GM21717 (cell line): ENCODE data around the gene NDE1.
"Not testable (repeated sequence)": the region's sequence is repeated elsewhere in the genome, so short reads cannot be mapped to it uniquely, and the experiment has no call there.

ENCODE experiments used
- ATAC-seq: cut with Tn5 transposase; IDR thresholded peaks from one replicate; pipeline ENCODE4 v1.9.1; 2021; ENCODE audit warnings: mild to moderate bottlenecking, moderate library complexity; ENCODE audit not compliant: unreplicated experiment

Gene NDE1

GRCh38 chr16:15692508-15692907 lies 42.5 kb downstream of the NDE1 start:
- ATAC-seq, result not testable (repeated sequence)

DNA sequence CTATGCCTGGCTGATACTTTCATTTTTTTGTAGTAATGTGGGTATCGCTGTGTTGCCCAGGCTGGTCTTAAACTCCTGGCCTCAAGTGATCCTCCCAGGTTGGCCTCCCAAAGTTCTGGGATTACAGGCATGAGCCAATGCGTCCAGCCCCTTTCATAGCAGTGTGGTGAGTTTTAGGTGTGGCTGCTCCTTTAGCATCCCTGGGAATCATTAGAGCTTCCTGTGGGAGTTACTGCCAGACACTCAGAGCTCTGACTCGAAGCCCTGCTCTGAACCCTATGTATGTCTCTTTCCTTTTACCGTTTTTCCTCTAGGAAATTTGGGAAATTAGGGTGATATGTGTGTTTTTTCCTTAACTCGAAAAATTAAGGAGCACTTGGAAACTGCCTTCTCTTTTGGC lies 44.5 kb downstream of the NDE1 start:
- no peak for ATAC-seq

- no peak for ATAC-seq
Measured at GRCh38 chr16:15699819-15700218, 49.8 kb downstream of the NDE1 start.

- ATAC-seq, result no peak
Measured at GRCh38 chr16:15701367-15701766, 51.3 kb downstream of the NDE1 start.

DNA sequence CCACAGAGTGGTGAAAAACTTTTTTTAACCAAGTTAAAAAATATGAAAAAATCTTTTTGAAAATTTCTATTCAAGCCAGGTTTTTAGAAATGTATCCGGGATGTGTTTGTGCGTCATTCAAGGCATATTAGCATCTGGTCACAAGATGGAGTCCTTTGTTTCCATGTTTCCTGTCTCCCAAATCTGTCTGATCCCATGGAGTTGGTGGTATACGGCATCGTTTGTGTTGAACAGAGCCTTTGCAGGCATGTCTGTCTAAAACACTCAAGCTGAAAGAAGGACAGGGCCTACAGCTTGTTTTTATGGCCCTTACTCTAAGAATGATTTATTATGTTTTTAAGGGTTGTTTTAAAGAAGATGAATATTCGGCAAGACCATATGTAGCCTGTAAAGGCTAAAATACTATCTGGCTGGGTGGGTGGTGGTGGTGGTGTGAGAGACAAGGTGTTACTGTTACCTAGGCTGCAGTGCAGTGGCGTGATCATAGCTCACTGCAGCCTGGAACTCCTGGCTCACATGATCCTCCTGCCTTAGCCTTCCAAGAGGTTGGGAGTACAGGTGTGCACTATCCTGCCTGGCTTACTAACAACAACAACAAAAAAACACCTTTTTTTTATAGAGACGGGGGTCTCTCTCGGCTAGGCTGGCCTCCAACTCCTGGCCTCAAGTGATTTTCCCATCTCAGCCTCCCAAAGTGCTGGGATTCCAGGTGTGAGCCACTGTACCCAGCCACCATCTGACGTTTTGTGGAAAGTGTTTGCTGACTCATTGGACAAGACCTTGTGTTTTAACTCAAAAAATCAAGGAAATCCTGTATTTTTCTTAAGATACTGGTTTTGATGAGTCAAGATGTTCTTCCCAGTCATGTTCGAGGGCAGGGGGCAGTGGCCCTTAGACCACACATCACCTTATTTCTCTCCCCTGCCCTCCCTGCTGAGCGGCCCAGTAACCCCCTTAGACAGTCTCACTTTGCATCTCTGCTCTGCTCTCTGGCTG lies 52.2 kb downstream of the NDE1 start:
- no peak for ATAC-seq

GRCh38 chr16:15703029-15703736 lies 53.1 kb downstream of the NDE1 start:
- ATAC-seq, result no peak

DNA sequence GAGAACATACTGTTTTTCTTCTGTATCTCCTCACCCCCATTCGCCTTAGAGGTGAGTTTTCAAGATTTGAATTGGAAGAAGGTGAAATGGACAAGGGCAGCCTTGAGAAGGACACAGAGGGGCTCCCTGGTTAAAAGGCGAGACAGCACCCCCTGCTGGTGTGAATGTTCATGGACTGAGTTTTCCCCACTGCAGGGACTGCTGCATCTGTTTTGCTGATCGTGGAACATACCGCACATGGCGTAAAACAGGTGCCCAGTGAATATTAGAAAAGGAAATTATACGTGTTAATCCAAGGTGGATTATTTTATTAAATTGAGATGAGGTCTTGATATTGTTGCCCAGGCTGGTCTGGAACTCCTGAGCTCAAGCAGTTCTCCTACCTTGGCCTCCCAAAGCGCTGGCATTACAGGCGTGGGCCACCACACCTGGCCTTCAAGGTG lies 54.5 kb downstream of the NDE1 start:
- no peak for ATAC-seq

DNA sequence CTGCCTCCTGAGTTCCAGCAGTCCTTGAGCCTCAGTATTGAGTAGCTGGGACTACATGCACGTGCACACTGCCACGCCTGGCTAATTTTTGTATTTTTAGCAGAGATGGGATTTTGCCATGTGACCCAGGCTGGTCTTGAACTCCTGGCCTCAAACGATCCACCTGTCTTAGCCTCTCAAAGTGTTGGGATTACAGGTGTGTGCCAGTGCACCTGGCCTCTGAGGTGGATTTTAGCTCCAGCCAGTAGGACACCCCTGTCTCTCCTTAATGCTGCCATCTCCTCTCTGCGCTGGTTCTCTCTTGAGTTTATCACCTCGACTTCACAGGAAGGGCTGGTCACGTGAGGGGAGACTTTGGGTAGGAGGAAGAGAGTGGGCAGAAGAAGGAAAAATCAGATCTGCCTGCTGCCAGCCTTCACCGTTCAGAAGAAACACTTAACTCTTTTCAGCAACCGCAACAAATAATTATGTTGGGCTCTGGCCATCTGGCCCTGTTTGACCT lies 55.1 kb downstream of the NDE1 start:
- no peak for ATAC-seq

- ATAC-seq, result no peak
Measured at GRCh38 chr16:15707332-15707731, 57.3 kb downstream of the NDE1 start.

- no peak for ATAC-seq
Measured at GRCh38 chr16:15708096-15708495, 58.1 kb downstream of the NDE1 start.

GRCh38 chr16:15708997-15709396 lies 59.0 kb downstream of the NDE1 start:
- ATAC-seq, result no peak

GRCh38 chr16:15714393-15715172 lies 64.5 kb downstream of the NDE1 start:
- ATAC-seq, result no peak

- no peak for ATAC-seq
Measured at GRCh38 chr16:15715221-15715620, 65.2 kb downstream of the NDE1 start.

DNA sequence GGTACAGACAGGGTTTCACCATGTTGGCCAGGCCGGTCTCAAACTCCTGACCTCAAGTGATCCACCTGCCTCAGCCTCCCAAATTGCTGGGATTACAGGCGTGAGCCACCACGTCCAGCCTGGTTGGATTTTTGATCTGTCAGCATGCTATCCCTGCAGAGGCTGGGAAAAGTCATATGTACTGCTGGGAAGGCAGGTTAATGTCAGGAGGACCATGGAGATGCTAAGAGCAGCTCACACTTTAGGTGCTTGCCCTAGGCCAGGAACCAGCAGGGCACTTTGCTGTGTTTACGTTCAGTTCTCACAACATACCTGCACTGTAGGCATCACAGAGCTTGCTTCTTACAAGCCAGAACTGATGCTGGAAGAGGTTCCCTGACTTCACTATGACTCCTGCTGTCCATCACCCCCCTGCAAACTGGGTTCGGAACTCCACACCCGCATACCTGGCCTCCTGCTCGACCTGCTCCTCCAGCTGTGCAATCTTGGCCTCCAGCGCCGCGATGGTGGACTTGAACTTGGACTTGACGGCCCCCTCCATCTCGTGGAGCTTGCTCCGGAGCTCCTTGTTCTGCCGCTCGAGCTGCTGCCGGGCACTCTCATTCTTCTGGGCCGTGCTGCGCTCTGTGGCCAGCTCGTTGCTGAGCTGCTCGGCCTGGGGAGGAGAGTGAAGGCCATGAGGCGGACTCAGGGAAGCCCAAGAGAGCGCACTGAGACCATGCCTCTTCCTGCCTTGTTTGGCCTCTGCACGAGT lies 66.8 kb downstream of the NDE1 start:
- no peak for ATAC-seq

DNA sequence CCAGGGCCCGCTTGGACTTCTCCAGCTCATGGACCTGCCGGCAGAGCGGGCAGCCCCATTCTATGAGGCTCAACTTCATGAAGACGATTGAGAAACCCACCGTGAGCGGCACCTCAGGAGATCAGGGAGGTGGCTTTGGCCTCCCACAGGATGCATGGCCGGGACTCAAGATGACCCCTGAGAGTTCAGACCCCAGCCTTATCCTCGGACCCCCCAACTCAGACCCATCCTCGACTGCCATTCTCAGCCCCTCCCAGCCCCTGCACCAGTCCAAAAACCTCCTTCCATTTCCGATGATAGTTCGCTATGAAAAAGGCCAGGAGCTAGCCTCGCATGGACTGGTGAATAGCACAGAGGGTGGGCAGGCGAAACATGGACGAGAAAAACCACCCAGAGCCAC lies 71.0 kb downstream of the NDE1 start:
- no peak for ATAC-seq

DNA sequence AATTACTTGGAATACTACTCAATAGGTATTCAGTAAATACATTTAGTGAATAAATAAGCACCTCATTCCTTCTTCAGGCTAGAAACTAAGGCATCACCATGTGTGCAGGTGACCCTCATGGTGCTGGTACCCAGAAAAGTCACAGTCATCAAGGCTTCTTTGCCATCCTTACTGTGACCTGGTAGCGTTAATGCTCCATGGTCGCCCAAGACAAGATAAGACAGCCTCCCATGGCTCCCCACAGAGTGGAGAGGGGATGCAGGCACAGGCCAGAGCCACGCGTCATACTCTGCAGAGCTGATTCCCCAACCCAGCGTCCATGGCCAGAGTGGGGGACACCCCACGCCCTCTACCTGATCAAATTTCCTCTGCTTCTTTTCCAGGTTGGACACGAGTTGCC lies 73.8 kb downstream of the NDE1 start:
- ATAC-seq, result no peak

DNA sequence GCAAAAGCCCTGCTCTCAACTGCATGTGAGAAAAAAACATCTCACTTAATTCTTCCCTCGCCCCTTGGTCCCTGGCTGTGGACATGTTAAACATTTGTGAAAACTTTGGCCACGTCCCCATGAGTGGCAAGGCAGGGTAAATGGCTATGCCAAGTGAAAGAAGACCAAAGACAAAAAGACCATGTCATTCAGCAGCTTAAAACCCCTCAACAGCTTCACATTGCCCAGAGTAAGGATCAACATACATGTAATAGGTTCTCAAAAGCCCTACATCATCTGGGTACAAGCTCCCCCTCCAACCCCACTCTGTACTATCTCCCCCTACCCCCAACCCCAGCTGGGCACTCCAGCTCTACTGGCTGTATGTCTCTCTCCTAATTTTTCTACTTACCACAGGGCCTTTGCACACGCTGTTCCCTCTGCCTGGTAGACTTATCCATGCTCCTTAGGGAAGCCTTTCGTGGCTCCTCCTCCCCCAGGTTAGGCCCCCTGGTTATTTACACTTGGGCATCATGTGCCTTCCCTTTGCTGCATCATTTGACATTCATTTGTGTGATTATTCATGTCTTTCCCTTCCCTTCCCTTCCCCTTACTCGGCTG lies 75.7 kb downstream of the NDE1 start:
- no peak for ATAC-seq

DNA sequence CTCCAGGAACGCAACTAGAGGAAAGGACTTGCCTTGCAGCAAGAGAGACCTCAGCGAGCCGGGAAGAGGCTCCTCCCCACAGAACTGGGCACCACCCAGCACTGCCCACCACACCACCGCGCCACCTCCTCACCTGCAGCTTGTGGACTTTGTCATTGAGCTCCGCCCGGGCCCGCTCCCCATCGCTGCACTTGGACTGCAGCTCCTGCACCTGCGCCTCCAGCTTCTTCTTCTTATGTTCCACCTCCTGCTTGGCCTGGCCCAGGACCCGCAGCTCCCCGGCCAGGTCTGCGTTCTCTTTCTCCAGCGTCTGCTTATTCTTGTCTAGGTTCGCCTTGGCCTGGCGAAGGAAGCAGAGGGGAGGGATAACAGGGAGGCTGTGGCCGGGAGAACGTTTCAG lies 76.7 kb downstream of the NDE1 start:
- ATAC-seq, result no peak

GRCh38 chr16:15727697-15728096 lies 77.7 kb downstream of the NDE1 start:
- ATAC-seq, result not testable (repeated sequence)

DNA sequence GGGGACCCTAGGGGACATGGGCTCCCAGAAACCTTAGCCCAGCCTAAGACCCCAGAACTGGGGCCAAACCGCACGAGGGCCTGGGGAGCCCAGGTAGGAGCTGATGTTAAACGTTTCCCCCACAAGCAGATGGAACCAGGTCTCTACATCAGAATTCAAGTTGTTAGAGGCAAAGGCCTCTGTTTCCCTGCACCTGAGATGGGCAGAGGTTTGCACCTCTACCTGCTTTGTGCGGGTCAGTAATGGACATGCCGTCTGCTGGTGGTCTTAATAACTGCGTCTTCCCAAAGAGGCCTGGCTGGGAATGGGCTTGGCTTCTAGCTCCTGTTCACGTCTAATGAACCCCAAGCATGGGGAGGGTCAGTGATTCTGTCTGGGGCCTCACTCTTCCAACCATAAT lies 79.1 kb downstream of the NDE1 start:
- ATAC-seq, result no peak
